SK-N-SH treated with all-trans-retinoic acid at 6 μM for 48 hours (cell line): ENCODE results near the gene ATXN10.
A peak's percentile ranks its signal among the peaks of the same experiment; 100 is the strongest.

Source experiments
- ATAC-seq: fragments of 200-7000 bp; cut with Tn5 transposase; 3 replicates; pipeline ENCODE4 v1.9.1; 2020; ENCODE audit warnings: mild to moderate bottlenecking, moderate library complexity
- BACH2 ChIP-seq: fragments of 250-450 bp; sonication (Bioruptor Pico); IDR thresholded peaks from 2 replicates; pipeline ENCODE4 v1.9.0; 2021; ENCODE audit warnings: mild to moderate bottlenecking, borderline replicate concordance
- CSDC2 ChIP-seq: fragments of 250-450 bp; sonication (Bioruptor Pico); IDR thresholded peaks from 2 replicates; pipeline ENCODE4 v1.5.0; 2020; ENCODE audit warnings: mild to moderate bottlenecking, moderate library complexity
- CSRNP3 ChIP-seq: fragments of 250-450 bp; sonication (Bioruptor Pico); IDR thresholded peaks from 2 replicates; pipeline ENCODE4 v1.5.1; 2021; ENCODE audit warnings: mild to moderate bottlenecking, moderate library complexity
- GLIS3 ChIP-seq: fragments of 250-450 bp; sonication (Bioruptor Pico); IDR thresholded peaks from 2 replicates; pipeline ENCODE4 v1.5.0; 2020; ENCODE audit warnings: mild to moderate bottlenecking, moderate library complexity
- ISL1 ChIP-seq: fragments of 250-450 bp; sonication (Bioruptor Pico); IDR thresholded peaks from 2 replicates; pipeline ENCODE4 v2.1.2; 2022; ENCODE audit warnings: mild to moderate bottlenecking, moderate library complexity
- PATZ1 ChIP-seq: fragments of 250-450 bp; sonication (Bioruptor Pico); IDR thresholded peaks from 2 replicates; pipeline ENCODE4 v1.8.0; 2020; ENCODE audit warnings: mild to moderate bottlenecking, moderate library complexity, borderline replicate concordance
- PPARA ChIP-seq: fragments of 250-450 bp; sonication (Bioruptor Pico); IDR thresholded peaks from 2 replicates; pipeline ENCODE4 v1.5.0; 2020; ENCODE audit warnings: mild to moderate bottlenecking, borderline replicate concordance
- SNAI2 ChIP-seq: fragments of 250-450 bp; sonication (Bioruptor Pico); IDR thresholded peaks from 2 replicates; pipeline ENCODE4 v1.5.0; 2020; ENCODE audit warnings: mild to moderate bottlenecking, moderate library complexity
- TCF4 ChIP-seq: fragments of 250-450 bp; sonication (Bioruptor Pico); IDR thresholded peaks from 2 replicates; pipeline ENCODE4 v1.8.0; 2021; ENCODE audit warnings: mild to moderate bottlenecking, moderate library complexity, borderline replicate concordance
- ZC3H10 ChIP-seq: fragments of 250-450 bp; sonication (Bioruptor Pico); IDR thresholded peaks from 2 replicates; pipeline ENCODE4 v1.5.1; 2021; ENCODE audit warnings: mild to moderate bottlenecking, moderate library complexity
- ZFP30 ChIP-seq: fragments of 450-650 bp; formaldehyde crosslinking; IDR thresholded peaks from 2 replicates; pipeline ENCODE4 v1.5.0; 2022; ENCODE audit warnings: mild to moderate bottlenecking, moderate library complexity
- ZNF565 ChIP-seq: fragments of 450-650 bp; formaldehyde crosslinking; conservative IDR thresholded peaks from 2 replicates; pipeline ENCODE4 v1.5.0; 2020; ENCODE audit warnings: low read depth, mild to moderate bottlenecking, moderate library complexity
- ZNF8 ChIP-seq: fragments of 450-650 bp; formaldehyde crosslinking; IDR thresholded peaks from 2 replicates; pipeline ENCODE4 v1.5.0; 2020; ENCODE audit warnings: mild to moderate bottlenecking, moderate library complexity
- TF ChIP-seq, protein P1 (sequence below): fragments of 250-450 bp; sonication (Bioruptor Pico); IDR thresholded peaks from 2 replicates; pipeline ENCODE4 v1.8.0; 2021; ENCODE audit warnings: low read depth, mild to moderate bottlenecking, moderate library complexity, borderline replicate concordance

The ATXN10 gene

DNA sequence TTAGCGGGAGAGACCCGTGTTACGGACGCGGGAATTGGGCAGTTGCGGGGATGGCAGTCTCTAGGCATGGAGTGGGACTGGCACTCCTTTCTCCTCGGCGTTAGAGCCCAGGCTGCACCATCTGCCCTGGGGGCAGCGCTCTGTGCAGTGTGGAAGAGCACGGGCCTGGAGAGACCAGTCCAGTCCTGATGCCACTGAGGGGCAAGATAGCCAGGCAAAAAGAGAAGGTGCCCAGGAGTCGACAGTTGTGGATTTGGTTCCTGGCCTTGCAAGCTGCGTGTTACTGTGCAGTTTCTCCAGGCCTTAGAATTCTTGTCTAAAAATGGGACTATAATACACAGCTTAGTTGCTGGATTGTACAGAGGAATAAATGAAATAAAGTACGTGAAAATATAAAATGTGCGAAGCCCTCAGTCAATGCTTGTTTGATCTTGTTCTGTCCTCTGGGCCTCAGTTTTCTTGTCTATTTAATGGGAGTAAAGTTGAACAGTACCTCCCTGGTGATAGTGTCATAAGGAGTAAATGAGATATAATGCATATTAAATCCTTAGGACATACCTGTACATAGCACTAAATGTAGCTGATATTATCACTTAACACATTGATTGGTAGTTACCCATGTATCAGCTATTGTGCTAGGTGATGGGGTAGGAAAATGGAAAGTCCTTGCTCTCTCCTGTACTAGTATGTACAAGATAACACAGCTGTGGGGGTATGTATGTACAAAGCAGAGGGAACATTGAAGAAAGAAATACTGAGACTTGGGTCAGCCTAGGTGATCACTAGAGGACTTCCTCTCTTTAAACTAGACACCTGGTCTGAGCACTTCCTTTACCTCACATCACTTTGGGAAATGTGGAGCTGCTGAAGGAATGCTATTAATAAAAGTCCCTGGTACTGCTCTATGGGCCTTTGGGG is 1.2 kb downstream of the ATXN10 start:
- peak; percentile 38 for ATAC-seq
- TF ChIP-seq ZC3H10 (CRISPR knock-in tag) (no peak), ZFP30 (CRISPR knock-in tag) (no peak), PPARA (CRISPR knock-in tag) (no peak), GLIS3 (CRISPR knock-in tag) (no peak)

DNA sequence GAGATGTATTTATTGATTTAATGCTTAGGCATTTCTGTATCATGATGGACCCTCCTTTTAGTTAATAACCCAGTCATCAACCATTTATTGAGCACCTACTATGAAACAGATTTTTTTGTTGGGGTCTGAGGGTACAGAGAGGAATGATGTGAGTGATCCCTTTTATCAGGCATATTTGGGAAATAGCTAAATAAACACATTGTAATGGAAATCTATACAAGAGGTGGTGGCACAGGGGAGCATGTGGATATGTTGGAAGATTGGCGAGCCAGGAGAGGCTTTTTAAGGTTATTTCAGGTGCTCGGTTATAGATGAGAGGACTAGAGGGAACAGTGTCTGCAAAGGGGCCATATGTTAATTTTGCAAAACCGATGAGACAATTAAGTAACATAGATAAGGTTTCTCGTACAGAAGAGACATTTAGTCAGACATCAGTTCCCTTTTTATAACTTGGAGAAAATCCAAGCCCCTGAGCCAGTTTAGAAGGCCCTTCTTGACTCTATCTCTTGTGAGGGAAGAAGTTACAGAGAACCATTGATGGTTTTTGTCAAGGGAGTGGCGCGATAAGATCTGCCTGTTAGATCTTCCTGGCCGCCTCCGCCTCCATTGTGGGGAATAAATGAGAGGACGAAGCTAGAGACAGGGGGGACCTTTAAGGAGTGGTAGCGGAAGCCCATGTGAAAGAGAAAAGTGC is 2.0 kb downstream of the ATXN10 start:
- no peak for ATAC-seq
- TF ChIP-seq CSDC2: no peak
- TF ChIP-seq, all 23 proteins: peak for 0

- TF ChIP-seq SNAI2 (CRISPR knock-in tag) (no peak), PATZ1 (CRISPR knock-in tag) (no peak), ZNF8 (CRISPR knock-in tag) (no peak), CSRNP3 (CRISPR knock-in tag) (no peak)
- TF ChIP-seq, protein P1, sequence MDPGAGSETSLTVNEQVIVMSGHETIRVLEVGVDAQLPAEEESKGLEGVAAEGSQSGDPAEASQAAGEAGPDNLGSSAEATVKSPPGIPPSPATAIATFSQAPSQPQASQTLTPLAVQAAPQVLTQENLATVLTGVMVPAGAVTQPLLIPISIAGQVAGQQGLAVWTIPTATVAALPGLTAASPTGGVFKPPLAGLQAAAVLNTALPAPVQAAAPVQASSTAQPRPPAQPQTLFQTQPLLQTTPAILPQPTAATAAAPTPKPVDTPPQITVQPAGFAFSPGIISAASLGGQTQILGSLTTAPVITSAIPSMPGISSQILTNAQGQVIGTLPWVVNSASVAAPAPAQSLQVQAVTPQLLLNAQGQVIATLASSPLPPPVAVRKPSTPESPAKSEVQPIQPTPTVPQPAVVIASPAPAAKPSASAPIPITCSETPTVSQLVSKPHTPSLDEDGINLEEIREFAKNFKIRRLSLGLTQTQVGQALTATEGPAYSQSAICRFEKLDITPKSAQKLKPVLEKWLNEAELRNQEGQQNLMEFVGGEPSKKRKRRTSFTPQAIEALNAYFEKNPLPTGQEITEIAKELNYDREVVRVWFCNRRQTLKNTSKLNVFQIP (CRISPR knock-in tag): no peak
- ATAC-seq: no peak
Observed at GRCh38 chr22:45676024-45676423, 4.4 kb downstream of the ATXN10 start.

GRCh38 chr22:45677063-45677462 is 5.4 kb downstream of the ATXN10 start:
- no peak for ATAC-seq
- TF ChIP-seq ISL1 (CRISPR knock-in tag) (0 out of 2 replicates have a peak, but pooled peaks have one; percentile 42), TCF4 (CRISPR knock-in tag) (no peak), ZNF565 (CRISPR knock-in tag) (no peak), ZFP30 (CRISPR knock-in tag) (no peak), ZC3H10 (CRISPR knock-in tag) (no peak), CSDC2 (no peak)

DNA sequence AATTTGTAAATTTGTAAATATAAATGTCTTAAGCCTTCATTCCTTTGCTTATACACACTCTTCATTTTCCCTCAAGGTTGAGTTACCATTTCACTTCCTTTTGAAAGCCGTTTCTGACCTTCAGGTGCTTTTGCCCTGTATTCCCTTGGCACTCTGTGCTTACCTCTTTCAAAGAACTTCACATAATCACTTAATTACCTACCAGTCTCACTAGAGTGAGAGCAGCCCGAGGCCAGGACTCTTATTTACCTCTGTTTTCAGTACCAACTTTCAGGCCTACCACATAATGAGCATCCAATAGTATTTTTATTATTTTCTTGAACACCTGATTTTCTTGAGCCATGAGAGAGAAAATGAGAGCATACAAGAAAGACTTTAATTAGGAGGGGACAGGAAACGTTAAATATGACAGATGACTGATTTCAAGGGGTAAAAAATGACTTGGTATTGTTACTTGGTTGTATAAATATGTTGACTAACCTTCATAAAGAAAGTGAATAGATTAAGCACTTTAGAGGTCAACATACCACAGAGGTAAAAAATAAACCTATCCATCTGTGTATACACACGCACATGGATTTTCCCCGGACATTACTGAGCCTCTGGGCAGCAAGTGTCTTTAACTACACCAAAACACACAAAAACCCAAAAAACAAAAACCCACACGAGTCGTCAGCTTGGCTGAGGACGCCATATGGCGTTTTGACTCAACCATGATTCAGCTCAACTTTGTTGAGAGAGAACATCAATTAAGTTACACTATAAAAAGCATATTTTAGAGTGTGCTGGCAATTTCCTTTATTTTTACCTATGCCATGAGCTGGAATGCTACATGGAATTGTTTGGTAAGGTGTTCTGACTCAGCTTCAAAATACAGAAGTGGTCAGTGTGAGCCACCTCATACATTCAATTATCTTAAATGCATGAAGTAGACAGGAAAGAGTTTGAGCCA is 7.6 kb downstream of the ATXN10 start:
- ATAC-seq: peak; percentile 22
- TF ChIP-seq BACH2 (CRISPR knock-in tag) (no peak), ZC3H10 (CRISPR knock-in tag) (0 out of 2 replicates have a peak, but pooled peaks have one; percentile 2), ISL1 (CRISPR knock-in tag) (peak; percentile 48; the same call in 1 of the 2 replicates)
- TF ChIP-seq, protein P1 (CRISPR knock-in tag): 0 out of 2 replicates have a peak, but pooled peaks have one; percentile 30
